Measurements from ENCODE around the gene EBLN1.

DNA sequence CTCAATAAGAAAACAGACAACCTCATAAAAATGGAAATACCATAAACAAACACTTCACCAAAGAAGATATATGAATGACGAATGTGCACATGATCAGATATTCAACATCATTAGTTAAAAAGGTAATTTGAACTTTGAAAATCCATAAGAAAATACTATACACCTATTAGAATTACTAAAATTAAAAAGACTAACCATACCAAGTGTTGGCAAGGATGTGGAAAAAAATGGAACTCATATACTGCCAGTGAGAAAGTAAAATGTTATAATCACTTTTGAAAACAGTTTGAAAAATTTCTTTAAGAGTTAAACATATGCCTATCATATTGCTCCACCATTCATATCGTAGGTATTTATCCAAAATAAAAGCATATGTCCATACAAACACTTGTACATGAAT lies 37.1 kb downstream of the EBLN1 start:
- TF ChIP-seq POLR2AphosphoS5 (IDR thresholded peaks at IDR 0.05) (no peak), EP300 (IDR thresholded peaks at IDR 0.05; ENCODE audit: low read depth) (no peak), POLR2A (IDR thresholded peaks at IDR 0.05) (no peak)
- TF ChIP-seq, protein P1, sequence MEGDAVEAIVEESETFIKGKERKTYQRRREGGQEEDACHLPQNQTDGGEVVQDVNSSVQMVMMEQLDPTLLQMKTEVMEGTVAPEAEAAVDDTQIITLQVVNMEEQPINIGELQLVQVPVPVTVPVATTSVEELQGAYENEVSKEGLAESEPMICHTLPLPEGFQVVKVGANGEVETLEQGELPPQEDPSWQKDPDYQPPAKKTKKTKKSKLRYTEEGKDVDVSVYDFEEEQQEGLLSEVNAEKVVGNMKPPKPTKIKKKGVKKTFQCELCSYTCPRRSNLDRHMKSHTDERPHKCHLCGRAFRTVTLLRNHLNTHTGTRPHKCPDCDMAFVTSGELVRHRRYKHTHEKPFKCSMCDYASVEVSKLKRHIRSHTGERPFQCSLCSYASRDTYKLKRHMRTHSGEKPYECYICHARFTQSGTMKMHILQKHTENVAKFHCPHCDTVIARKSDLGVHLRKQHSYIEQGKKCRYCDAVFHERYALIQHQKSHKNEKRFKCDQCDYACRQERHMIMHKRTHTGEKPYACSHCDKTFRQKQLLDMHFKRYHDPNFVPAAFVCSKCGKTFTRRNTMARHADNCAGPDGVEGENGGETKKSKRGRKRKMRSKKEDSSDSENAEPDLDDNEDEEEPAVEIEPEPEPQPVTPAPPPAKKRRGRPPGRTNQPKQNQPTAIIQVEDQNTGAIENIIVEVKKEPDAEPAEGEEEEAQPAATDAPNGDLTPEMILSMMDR (IDR thresholded peaks at IDR 0.05), result no peak

All from transverse colon (tissue), 4 donors.